ENCODE data around the gene SPANXN3. TPM values are rescaled to one million over a fixed set of nuclear protein-coding genes. Genes with fewer than 3 reads are reported as not detected.
"Not testable (repeated sequence)": the region's sequence is repeated elsewhere in the genome, so short reads cannot be mapped to it uniquely, and the experiment has no call there.

SPANXN3 gene, protein sequence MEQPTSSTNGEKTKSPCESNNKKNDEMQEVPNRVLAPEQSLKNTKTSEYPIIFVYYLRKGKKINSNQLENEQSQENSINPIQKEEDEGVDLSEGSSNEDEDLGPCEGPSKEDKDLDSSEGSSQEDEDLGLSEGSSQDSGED
- total RNA-seq, result not detected
- not detected for polyA plus RNA-seq

DNA sequence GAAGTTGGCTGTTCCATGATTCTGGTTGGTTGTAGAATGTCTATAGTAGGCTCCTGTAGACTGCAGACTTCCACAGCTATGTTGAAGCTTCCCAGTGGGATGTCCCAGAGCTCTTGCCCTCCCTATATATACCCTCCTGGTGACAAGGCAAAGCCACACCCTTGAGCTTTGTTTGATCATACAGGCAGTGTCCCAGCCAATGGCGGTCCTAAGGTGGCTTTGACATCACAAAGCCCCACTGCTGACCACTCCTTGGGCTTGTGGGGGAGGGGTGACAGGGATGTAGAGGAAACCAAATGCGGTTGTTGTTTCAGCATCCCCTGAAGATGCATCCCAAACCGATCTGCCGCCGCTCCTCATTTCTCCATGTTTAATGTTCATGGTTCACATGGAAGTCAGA, at the start of gene SPANXN3:
TSS of gene SPANXN3 (minus strand) at position 101 of the 400 bp plus-strand sequence. CDS start at position 17, 84 bp downstream.
- H3K27ac Mint-ChIP-seq; H3K27me3 Mint-ChIP-seq; DNase-seq; H3K27me3 ChIP-seq (ENCODE audit: insufficient read depth, low read length, poor library complexity, severe bottlenecking); H3K9me3 Mint-ChIP-seq; H3K27ac ChIP-seq (ENCODE audit: low read depth, low read length); H3K4me1 Mint-ChIP-seq; CTCF ChIA-PET; H3K4me1 ChIP-seq (ENCODE audit: insufficient read depth, low read length); H3K9me3 ChIP-seq (ENCODE audit: low read length); H3K4me3 ChIP-seq (ENCODE audit: low read length); POLR2A ChIA-PET; H3K4me3 Mint-ChIP-seq; H3K36me3 ChIP-seq (ENCODE audit: insufficient read depth, low read length); H3K36me3 Mint-ChIP-seq: not testable (repeated sequence)

DNA sequence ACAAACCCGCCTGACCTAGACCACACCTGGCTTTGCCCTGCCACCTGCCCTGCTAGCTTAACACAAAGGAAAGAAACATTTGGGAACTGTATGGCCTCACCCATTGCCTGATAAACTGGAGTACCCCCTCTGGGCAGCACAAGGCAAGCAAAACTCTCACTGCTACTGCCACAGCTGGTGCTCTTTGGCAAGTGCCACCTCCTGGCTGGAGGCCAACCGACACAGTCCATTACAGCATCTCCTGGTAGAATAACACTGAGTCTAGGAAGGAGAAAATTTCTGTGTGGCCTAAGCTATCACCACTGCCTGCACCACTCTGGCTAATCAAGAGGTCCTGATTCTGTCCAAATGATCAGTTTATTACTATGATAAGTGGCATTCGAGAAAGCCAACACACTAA, 18.9 kb upstream of the SPANXN3 start:
- no peaks in the 10 kb centered on the region for H3K9me3 ChIP-seq (ENCODE audit: low read length)
- Mint-ChIP-seq H3K27me3 (peaks cover 0 to 6% of the 10 kb centered on the region in 2 donors), H3K36me3 (no peaks in the 10 kb centered on the region), H3K27ac (no peak overlapping the region), H3K4me3 (no peak overlapping the region), H3K4me1 (no peaks in the 10 kb centered on the region), H3K9me3 (peaks cover 0 to 6% (median 0%) of the 10 kb centered on the region in 5 donors)
- H3K4me3 ChIP-seq (ENCODE audit: low read length), result no peak overlapping the region
- DNase-seq, result no peak
- no peaks in the 10 kb centered on the region for H3K36me3 ChIP-seq (ENCODE audit: insufficient read depth, low read length)
- CTCF ChIA-PET, result no interaction called here
- H3K27me3 ChIP-seq (ENCODE audit: insufficient read depth, low read length, poor library complexity, severe bottlenecking), result no peaks in the 10 kb centered on the region
- H3K4me1 ChIP-seq (ENCODE audit: insufficient read depth, low read length), result no peaks in the 10 kb centered on the region
- POLR2A ChIA-PET, result no interaction called here
- H3K27ac ChIP-seq (ENCODE audit: low read depth, low read length), result no peak overlapping the region

DNA sequence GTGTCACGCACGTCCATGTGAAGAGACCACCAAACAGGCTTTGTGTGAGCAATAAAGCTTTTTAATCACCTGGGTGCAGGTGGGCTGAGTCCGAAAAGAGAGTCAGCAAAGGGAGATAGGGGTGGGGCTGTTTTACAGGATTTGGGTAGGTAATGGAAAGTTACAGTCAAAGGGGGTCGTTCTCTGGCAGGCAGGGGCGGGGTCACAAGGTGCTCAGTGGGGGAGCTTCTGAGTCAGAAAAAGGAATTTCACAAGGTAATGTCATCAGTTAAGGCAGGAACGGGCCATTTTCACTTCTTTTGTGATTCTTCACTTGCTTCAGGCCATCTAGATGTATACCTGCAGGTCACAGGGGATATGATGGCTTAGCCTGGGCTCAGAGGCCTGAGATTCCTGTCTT, 15.1 kb downstream of the SPANXN3 start:
- POLR2A ChIA-PET; H3K4me1 ChIP-seq (ENCODE audit: insufficient read depth, low read length); H3K36me3 Mint-ChIP-seq; H3K9me3 ChIP-seq (ENCODE audit: low read length); H3K27ac Mint-ChIP-seq; H3K4me3 ChIP-seq (ENCODE audit: low read length); CTCF ChIA-PET; H3K4me1 Mint-ChIP-seq; H3K27me3 Mint-ChIP-seq; H3K27me3 ChIP-seq (ENCODE audit: insufficient read depth, low read length, poor library complexity, severe bottlenecking); H3K4me3 Mint-ChIP-seq; H3K36me3 ChIP-seq (ENCODE audit: insufficient read depth, low read length); H3K9me3 Mint-ChIP-seq; H3K27ac ChIP-seq (ENCODE audit: low read depth, low read length); DNase-seq: not testable (repeated sequence)

DNA sequence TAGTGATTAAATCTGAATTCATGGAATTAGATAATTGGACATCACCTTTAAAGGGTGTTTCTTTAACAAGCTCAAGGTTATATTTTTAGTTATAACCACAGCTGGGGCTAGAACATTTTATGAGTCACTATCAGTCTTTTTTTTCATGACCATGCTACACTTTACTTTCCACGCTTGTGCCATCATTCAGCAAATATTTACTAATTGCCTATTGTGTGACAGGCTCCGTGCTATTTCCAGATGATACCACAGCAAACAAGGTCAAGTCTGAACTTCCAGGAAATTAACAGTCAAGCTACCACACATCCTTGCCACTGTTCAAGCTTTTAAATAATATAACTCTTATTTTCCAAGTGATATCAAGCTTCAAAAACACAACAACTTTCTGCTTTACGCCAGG, 16.5 kb downstream of the SPANXN3 start:
- Histone ChIP-seq H3K4me1 (ENCODE audit: insufficient read depth, low read length) (no peaks in the 10 kb centered on the region), H3K27me3 (ENCODE audit: insufficient read depth, low read length, poor library complexity, severe bottlenecking) (no peaks in the 10 kb centered on the region), H3K36me3 (ENCODE audit: insufficient read depth, low read length) (no peaks in the 10 kb centered on the region), H3K27ac (ENCODE audit: low read depth, low read length) (no peak overlapping the region), H3K4me3 (ENCODE audit: low read length) (no peak overlapping the region), H3K9me3 (ENCODE audit: low read length) (no peaks in the 10 kb centered on the region)
- H3K36me3 Mint-ChIP-seq, result no peaks in the 10 kb centered on the region
- no peaks in the 10 kb centered on the region for H3K4me1 Mint-ChIP-seq
- ChIA-PET POLR2A (no interaction called here), CTCF (no interaction called here)
- DNase-seq, result no peak
- H3K4me3 Mint-ChIP-seq, result no peak overlapping the region
- H3K9me3 Mint-ChIP-seq, result peaks cover 2 to 14% (median 5%) of the 10 kb centered on the region in 5 donors
- no peak overlapping the region for H3K27ac Mint-ChIP-seq
- peaks cover 0 to 4% of the 10 kb centered on the region in 2 donors for H3K27me3 Mint-ChIP-seq

DNA sequence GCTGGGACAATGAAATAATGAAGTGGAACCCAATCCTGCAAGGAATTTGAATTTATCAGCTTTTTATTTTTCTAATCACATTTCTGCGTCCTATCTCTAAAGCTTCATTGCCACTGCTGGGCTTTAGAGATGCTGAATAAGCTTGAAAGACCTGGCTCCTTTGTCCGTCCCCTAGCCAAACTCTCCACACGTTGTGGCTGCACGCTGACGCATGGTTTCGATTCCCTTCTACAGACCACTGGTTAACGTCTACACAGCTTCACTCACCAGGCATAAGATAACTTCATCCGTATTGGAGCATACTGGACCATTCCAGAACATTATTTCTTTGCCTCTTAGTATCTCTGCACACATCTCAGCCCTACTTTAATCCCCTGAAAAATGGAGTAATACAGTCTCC, 31.2 kb downstream of the SPANXN3 start:
- H3K27ac Mint-ChIP-seq, result no peak overlapping the region
- no peak overlapping the region for H3K4me3 ChIP-seq (ENCODE audit: low read length)
- CTCF ChIA-PET, result no interaction called here
- H3K36me3 ChIP-seq (ENCODE audit: insufficient read depth, low read length), result no peaks in the 10 kb centered on the region
- H3K4me1 ChIP-seq (ENCODE audit: insufficient read depth, low read length), result no peaks in the 10 kb centered on the region
- H3K27me3 ChIP-seq (ENCODE audit: insufficient read depth, low read length, poor library complexity, severe bottlenecking), result no peaks in the 10 kb centered on the region
- no peaks in the 10 kb centered on the region for H3K9me3 ChIP-seq (ENCODE audit: low read length)
- H3K4me1 Mint-ChIP-seq, result no peaks in the 10 kb centered on the region
- H3K27ac ChIP-seq (ENCODE audit: low read depth, low read length), result no peak overlapping the region
- no peaks in the 10 kb centered on the region for H3K27me3 Mint-ChIP-seq
- H3K36me3 Mint-ChIP-seq, result no peaks in the 10 kb centered on the region
- no peak for DNase-seq
- H3K9me3 Mint-ChIP-seq, result peaks cover 0 to 2% (median 0%) of the 10 kb centered on the region in 5 donors
- no peak overlapping the region for H3K4me3 Mint-ChIP-seq
- POLR2A ChIA-PET, result no interaction called here

DNA sequence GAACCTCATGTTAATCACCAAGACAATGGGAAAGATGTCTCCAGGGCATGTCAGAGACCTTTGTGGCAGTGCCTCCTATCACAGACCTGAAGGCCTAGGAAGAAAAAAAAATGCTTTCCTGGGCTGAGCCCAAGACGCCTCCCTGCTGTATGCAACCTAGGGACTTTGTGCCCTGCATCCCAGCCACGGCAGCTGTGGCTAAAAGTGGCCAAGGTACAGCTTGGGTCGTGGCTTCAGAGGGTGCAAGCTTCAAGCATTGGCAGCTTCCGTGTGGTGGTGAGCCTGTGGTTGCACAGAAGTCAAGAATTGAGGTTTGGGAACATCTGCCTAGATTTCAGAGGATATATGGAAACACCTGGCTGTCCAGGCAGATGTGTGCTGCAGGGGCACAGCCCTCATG, 40.5 kb downstream of the SPANXN3 start:
- Mint-ChIP-seq H3K4me1 (no peaks in the 10 kb centered on the region), H3K9me3 (peaks cover 0 to 6% (median 1%) of the 10 kb centered on the region in 5 donors), H3K36me3 (no peaks in the 10 kb centered on the region), H3K27me3 (peaks cover 0 to 5% of the 10 kb centered on the region in 2 donors), H3K27ac (no peak overlapping the region), H3K4me3 (no peak overlapping the region)
- Histone ChIP-seq H3K4me3 (ENCODE audit: low read length) (no peak overlapping the region), H3K27me3 (ENCODE audit: insufficient read depth, low read length, poor library complexity, severe bottlenecking) (no peaks in the 10 kb centered on the region), H3K4me1 (ENCODE audit: insufficient read depth, low read length) (no peaks in the 10 kb centered on the region), H3K9me3 (ENCODE audit: low read length) (no peaks in the 10 kb centered on the region), H3K27ac (ENCODE audit: low read depth, low read length) (no peak overlapping the region), H3K36me3 (ENCODE audit: insufficient read depth, low read length) (no peaks in the 10 kb centered on the region)
- ChIA-PET POLR2A (no interaction called here), CTCF (no interaction called here)
- no peak for DNase-seq

DNA sequence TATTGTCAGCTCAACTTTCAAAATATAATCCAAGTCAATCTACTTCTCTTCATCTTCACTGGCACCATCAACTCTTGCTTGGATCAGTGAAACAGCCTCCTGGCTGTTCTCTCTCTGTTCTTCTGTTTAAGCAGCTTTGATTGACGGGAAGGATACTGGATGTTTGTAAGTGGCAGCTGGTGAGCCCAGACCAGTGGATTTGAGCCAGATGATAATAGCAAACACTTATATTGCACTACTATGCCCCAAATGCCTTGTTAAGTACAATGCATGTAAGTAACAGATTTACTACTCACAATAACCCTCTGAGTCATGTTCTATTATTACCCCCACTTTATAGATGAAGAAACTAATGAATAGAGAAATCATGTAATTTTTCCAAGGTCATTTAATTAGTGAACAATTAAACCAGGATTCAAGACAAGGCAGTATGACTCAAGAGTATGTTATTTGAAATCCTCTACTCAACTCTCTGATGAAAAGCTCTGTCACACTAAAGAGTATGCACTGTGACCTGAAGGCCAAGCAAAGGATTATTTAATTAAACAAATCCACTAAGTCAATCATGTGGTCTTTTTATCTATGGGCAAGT, 44.8 kb downstream of the SPANXN3 start:
- Mint-ChIP-seq H3K9me3 (peaks cover 0 to 6% (median 0%) of the 10 kb centered on the region in 5 donors), H3K4me3 (no peak overlapping the region), H3K27ac (no peak overlapping the region), H3K4me1 (no peaks in the 10 kb centered on the region), H3K36me3 (no peaks in the 10 kb centered on the region), H3K27me3 (peaks cover 0 to 2% of the 10 kb centered on the region in 2 donors)
- no peaks in the 10 kb centered on the region for H3K4me1 ChIP-seq (ENCODE audit: insufficient read depth, low read length)
- no peaks in the 10 kb centered on the region for H3K9me3 ChIP-seq (ENCODE audit: low read length)
- H3K36me3 ChIP-seq (ENCODE audit: insufficient read depth, low read length), result no peaks in the 10 kb centered on the region
- no peaks in the 10 kb centered on the region for H3K27me3 ChIP-seq (ENCODE audit: insufficient read depth, low read length, poor library complexity, severe bottlenecking)
- no peak for DNase-seq
- H3K4me3 ChIP-seq (ENCODE audit: low read length), result no peak overlapping the region
- ChIA-PET POLR2A (no interaction called here), CTCF (no interaction called here)
- no peak overlapping the region for H3K27ac ChIP-seq (ENCODE audit: low read depth, low read length)

DNA sequence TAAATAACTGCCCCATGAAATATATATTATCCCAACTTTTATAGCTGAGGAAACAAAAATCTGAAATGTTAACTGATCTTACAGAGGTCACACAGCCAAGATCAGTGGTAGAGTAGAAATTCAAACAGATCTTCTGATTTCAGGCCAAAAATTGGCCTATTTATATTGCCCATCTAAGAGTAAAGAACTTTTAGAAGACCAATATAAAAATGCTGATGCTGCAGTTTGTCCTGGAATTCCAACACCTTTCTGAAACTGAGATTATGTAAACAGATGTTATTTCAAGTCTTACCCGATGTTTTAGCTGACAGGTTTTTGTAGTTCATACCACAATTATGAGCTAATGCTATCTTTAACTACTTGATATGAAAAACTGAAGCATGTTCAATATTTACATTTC, 51.1 kb downstream of the SPANXN3 start:
- H3K27me3 ChIP-seq (ENCODE audit: insufficient read depth, low read length, poor library complexity, severe bottlenecking), result no peaks in the 10 kb centered on the region
- H3K4me1 ChIP-seq (ENCODE audit: insufficient read depth, low read length), result no peaks in the 10 kb centered on the region
- H3K36me3 Mint-ChIP-seq, result no peaks in the 10 kb centered on the region
- POLR2A ChIA-PET, result no interaction called here
- H3K9me3 ChIP-seq (ENCODE audit: low read length), result no peaks in the 10 kb centered on the region
- H3K36me3 ChIP-seq (ENCODE audit: insufficient read depth, low read length), result no peaks in the 10 kb centered on the region
- H3K27ac ChIP-seq (ENCODE audit: low read depth, low read length), result no peak overlapping the region
- no peak overlapping the region for H3K4me3 Mint-ChIP-seq
- H3K27ac Mint-ChIP-seq, result no peak overlapping the region
- peaks cover 0 to 2% (median 0%) of the 10 kb centered on the region in 5 donors for H3K9me3 Mint-ChIP-seq
- no peaks in the 10 kb centered on the region for H3K4me1 Mint-ChIP-seq
- H3K4me3 ChIP-seq (ENCODE audit: low read length), result no peak overlapping the region
- no peak for DNase-seq
- CTCF ChIA-PET, result no interaction called here
- peaks cover 0 to 5% of the 10 kb centered on the region in 2 donors for H3K27me3 Mint-ChIP-seq

Data from CD8-positive, alpha-beta memory T cell (primary cell).